NCI-H748 treated with DMSO at 0.1 percent for 48 hours (cell line): ENCODE data around the gene STX8.

Experiments used
- DNase-seq: peaks from one replicate; lab custom pipeline; 2025; lab: John Stamatoyannopoulos, UW

STX8 gene

DNA sequence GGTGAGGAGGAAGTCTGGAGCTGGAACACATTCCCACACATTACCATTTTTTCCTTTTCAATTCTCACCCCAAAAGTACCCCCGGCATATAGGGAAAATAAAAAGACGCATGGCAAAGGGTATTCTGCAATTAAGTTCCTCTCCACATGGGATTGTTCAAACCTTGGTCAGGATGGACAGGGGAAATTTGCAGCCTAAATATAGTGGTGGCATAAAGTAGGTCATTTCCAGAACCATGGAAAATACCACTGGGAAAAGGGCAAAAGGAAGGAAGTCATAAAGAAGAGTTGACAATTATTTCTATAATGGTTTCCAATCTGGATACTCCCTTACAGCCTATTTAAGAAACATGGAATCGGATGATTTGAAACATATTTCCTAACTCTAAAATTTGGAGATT is 135.8 kb downstream of the STX8 start:
- DNase-seq: no peak

- DNase-seq: no peak
These were observed 139.0 kb downstream of the STX8 start for GRCh38 chr17:9436630-9437029.

DNA sequence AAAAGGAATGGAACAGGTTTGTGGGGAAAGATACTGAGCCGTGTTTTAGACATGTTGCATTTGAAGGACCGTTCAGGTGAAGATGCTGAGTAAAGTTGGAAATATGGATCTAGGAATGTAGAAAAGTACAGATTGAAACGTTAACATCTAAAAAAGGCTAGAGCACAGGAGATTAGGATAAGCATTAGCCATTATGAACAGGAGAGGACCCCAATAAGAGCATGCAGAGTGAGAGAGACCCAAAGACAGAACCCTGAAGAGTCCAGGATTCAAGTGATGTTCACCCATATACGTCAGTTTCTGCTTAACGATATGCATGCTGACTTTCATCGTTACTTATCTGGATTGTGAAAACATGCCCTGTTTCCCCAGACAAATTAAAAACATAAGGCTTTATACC is 140.5 kb downstream of the STX8 start:
- no peak for DNase-seq

- no peak for DNase-seq
These were observed 141.0 kb downstream of the STX8 start for GRCh38 chr17:9434642-9435057.

- no peak for DNase-seq
These were observed 142.6 kb downstream of the STX8 start for GRCh38 chr17:9432934-9433421.

DNA sequence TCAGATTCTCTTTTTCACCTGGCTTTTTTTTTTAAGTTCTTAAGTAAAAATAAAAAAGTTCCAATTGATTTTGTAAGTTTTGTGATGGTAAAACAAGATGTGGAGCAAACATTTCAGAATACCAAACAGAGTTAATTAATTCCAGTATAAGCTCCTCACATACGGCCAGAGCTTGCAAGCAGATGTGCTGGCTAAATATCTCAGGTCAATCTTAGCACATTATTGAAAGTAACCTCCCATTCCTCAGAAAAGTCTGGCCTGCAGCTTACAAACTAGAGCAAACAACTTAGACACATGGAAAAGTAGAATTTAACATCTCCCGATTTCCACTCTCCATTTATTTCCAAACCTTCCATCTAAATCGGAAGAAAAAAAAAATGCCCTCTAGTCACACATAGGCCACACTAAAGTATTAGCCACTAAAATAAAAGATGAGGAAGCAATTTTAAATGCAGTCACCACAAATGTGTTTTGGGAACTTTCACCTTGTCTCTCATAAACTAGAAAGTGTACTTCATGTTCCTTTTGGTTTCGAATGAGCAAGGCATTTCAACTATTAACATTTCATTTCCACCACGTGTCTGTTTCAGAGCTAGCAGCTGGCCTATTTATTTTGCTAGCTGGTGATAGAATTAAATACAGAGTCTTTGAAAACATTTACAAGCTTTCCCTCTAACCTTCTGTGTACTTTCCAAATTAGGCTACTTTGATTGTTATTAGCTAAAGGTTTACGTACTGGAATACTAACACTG is 143.3 kb downstream of the STX8 start:
- no peak for DNase-seq

GRCh38 chr17:9431620-9432019 is 144.0 kb downstream of the STX8 start:
- DNase-seq: no peak

DNA sequence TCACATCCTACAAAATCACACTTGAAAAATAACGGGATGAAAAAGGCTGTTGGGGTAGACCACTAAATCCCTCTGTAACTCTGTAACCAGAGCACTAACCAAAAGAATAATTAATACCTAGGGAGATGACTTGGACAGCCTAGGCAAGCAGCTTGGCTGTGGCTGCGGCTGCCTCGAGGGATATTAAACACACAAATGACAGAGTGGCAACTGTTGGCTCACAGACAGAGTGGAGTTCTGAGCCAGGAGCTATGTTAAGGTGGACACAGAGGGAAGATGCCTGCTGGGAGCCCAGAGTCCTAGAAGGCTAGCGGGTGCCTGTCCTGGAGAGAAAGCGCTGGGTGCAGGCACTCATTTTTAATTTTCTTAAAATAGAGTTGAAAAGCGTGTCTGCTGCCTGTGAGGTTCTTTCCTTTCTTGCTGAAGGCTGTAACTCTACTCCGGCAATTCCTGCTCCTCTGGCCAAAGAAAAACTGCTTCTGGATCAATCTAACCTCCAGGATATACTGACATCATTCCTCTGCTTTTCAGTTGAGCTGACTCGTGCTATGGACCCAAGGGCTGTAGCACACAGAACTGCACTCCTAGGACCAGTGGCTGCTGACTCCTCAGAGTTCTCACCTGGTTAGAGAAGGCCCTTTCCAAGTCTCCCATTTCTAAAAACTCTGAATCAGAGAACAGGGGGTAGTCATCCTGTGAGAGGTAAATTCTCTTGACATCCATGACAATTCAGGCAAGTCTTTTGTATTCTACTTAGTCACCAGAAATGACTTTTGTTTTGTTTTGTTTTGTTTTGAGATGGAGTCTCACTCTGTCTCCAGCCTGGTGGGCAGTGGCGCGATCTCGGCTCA is 147.9 kb downstream of the STX8 start:
- no peak for DNase-seq

- DNase-seq: no peak
These were observed 151.5 kb downstream of the STX8 start for GRCh38 chr17:9424071-9424640.

GRCh38 chr17:9421525-9421924 is 154.1 kb downstream of the STX8 start:
- no peak for DNase-seq

DNA sequence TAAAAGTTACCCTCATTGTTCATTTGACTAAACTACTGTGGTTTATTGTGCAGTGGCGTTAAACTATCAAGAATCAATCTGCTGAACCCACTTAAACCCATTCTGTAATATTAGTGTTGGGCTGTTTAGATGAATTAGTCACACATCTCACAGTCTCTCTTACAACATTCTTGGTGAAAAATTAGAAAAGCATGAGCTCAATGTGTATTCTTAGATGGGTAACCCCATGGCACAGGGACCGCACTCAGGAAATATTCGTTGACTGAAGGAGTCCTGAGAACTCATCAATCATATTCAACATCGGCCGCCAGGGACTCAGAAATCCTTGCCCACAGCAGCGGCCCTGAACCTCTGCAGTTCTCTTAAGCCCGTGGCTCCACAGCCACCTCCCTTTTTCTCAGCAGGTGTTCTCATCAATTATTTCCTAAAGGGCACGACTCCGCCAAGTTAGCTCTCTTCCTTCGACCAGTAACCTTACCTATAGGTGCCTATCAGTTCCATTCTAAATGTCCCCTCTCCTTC is 155.6 kb downstream of the STX8 start:
- DNase-seq: no peak

GRCh38 chr17:9414471-9414870 is 161.1 kb downstream of the STX8 start:
- no peak for DNase-seq

GRCh38 chr17:9410737-9411136 is 164.9 kb downstream of the STX8 start:
- DNase-seq: no peak

GRCh38 chr17:9410301-9410700 is 165.3 kb downstream of the STX8 start:
- DNase-seq: no peak

GRCh38 chr17:9409878-9410277 is 165.7 kb downstream of the STX8 start:
- no peak for DNase-seq

GRCh38 chr17:9408868-9409829 is 166.5 kb downstream of the STX8 start:
- no peak for DNase-seq

DNA sequence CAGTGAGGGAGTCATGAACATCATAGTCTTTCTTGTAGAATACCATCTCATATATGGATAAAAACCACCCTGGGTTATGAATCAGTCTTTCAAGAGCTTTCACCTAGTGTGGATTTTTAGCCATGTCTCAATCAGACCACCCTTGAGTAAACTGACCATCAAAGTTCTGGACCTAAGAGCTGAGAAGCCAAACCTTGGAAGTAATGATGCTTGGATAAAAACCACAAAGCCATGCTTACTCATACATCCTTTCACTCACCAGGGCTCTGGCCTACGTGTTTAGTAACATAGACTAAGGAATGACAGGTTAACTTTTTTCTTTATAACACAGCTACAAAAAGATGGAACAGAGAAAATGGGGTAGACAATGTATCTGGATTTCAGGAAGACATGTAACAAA is 167.2 kb downstream of the STX8 start:
- no peak for DNase-seq

DNA sequence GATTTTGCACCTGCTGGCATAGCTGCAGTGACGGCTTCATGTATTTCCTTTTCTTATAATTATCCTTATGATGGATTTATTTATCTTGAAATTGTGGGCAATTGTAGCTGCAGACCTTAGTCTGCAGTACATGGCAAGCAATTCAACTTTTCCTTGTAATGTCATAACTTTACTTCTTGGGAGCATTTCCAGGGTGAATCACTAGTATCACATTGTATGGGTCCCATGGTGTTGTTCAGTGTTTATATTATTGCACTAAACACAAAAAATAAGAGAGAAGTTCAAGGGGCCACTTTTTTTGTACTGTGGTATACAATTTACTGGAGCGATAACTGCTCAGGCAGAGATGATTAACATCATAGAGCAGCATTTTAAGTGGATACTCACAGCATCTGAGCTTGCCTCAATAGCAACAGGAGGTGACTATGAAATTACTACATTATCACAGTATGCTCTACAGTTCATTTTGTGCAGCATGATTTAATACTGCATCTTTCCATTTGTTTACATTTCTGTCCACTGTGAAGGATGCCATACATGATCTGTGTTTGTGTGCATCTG is 169.5 kb downstream of the STX8 start:
- no peak for DNase-seq

DNA sequence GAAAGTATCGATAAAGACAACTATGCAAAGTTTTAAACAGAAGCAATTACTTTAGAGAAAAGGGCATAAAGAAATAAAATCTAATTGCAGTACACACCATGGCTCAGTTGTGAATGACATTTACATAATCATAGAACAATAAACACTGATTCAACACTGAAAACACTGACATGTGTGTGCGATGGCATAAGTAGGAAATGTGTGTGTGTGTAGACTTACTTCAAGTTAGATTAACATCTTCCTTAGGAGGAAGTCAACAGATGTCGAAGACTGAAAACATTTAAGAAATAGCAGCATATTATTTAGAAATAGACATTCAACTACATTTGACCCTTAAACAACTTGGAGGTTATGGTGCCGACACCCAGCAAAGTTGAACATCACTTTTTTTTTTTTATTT is 172.4 kb downstream of the STX8 start:
- DNase-seq: no peak

GRCh38 chr17:9402590-9403199 is 172.9 kb downstream of the STX8 start:
- DNase-seq: peak; percentile 40

GRCh38 chr17:9401434-9401833 is 174.2 kb downstream of the STX8 start:
- DNase-seq: no peak
